K562 (cell line): ENCODE measurements around the gene EFCAB13. TPM values are rescaled to one million over a fixed set of nuclear protein-coding genes. Genes with fewer than 3 reads are reported as not detected.

Source experiments
- EP400 ChIP-seq: fragments of 450-650 bp; IDR thresholded peaks from 2 replicates; pipeline ENCODE4 v1.6.1; 2017; ENCODE audit warnings: antibody characterized with exemption, mild to moderate bottlenecking, moderate library complexity
- ETV5 ChIP-seq: sonication (generic); formaldehyde crosslinking; IDR thresholded peaks from 2 replicates; pipeline ENCODE4 v1.4.0; 2020; ENCODE audit warnings: low read depth, mild to moderate bottlenecking, missing genetic modification reagents
- GABPB1 ChIP-seq: sonication (generic); formaldehyde crosslinking; IDR thresholded peaks from 2 replicates; pipeline ENCODE4 v1.8.0; 2022; ENCODE audit warnings: mild to moderate bottlenecking, missing genetic modification reagents
- GTF3C2 ChIP-seq: IDR thresholded peaks from 3 replicates; pipeline ENCODE4 v1.6.1; 2011; ENCODE audit warnings: borderline replicate concordance, mild to moderate bottlenecking, moderate library complexity; ENCODE audit not compliant: insufficient read length; ENCODE audit errors: extremely low read depth
- MAFG ChIP-seq: fragments of 450-650 bp; conservative IDR thresholded peaks from 2 replicates; pipeline ENCODE4 v1.6.1; 2016; ENCODE audit warnings: missing genetic modification characterization, missing compliant biosample characterization
- PRDM10 ChIP-seq: fragments of 450-650 bp; IDR thresholded peaks from 2 replicates; pipeline ENCODE4 v1.6.1; 2018; ENCODE audit not compliant: partially characterized antibody
- REST ChIP-seq, 2 experiments: fragments of 450-650 bp; formaldehyde crosslinking in 1 of 2; IDR thresholded peaks; 2 replicates each; pipeline versions ENCODE4 v1.4.0 to v1.6.1; 2014 to 2020; ENCODE audit warnings: mild to moderate bottlenecking in 2 of 2, borderline replicate concordance in 1 of 2, low read depth in 1 of 2
- SAFB2 ChIP-seq: fragments of 200-400 bp; formaldehyde crosslinking; IDR thresholded peaks from 2 replicates; pipeline ENCODE4 v1.6.1; 2018; ENCODE audit warnings: borderline replicate concordance, low read length, low read depth, moderate library complexity; ENCODE audit not compliant: severe bottlenecking
- TAF7 ChIP-seq: fragments of 450-650 bp; IDR thresholded peaks from 2 replicates; pipeline ENCODE4 v1.6.1; 2016; ENCODE audit warnings: missing genetic modification characterization, missing compliant biosample characterization
- TGIF2 ChIP-seq: sonication (generic); formaldehyde crosslinking; IDR thresholded peaks from 2 replicates; pipeline ENCODE4 v1.8.1; 2022; ENCODE audit warnings: mild to moderate bottlenecking, missing genetic modification reagents, moderate library complexity
- XRCC4 ChIP-seq: IDR thresholded peaks from one replicate; pipeline ENCODE4 v1.6.1; 2011; ENCODE audit not compliant: insufficient read depth, insufficient read length; ENCODE audit errors: extremely low read depth
- polyA plus RNA-seq, 8 experiments: library from polyadenylated mRNA; depleted of rRNA in 4 of 8; stranded (reverse) in 5 of 8; unstranded in 3 of 8; fragments of >200 nt; fragmentation: Nextera tagmentation in 2 of 8; fragmentation: Illumina TruSeq in 1 of 8; extraction: Ambion mirVana in 2 of 8; extraction: Trizol in 1 of 8; gene quantifications; 2 replicates each; pipeline versions ENCODE4 v1.2.1 to v1.2.3, GENCODE V29; 2011 to 2014; ENCODE audit warnings: inconsistent platforms in 1 of 8, missing spikeins in 1 of 8
- total RNA-seq, 7 experiments: library from RNA; depleted of rRNA in 6 of 7; stranded (reverse); fragments of >200 nt in 6 of 7; fragmentation: Illumina TruSeq in 2 of 7; extraction: Trizol in 2 of 7; gene quantifications; 2 replicates each; pipeline versions ENCODE4 v1.2.1 to v1.2.3, GENCODE V29; 2011 to 2021; ENCODE audit warnings: low replicate concordance in 1 of 7

The EFCAB13 gene
- total and polyA plus RNA-seq, 9 of the 15 experiments (the other 6 are each of a cell fraction or from before 2014, with no cell fraction given), result 0.32 to 1.3 (median 0.95) TPM

GRCh38 chr17:47275245-47275984, 48.3 kb upstream of the EFCAB13 start (continued):
- peak; percentile 35; the same call in 1 of the 2 replicates for TF ChIP-seq EP400
- peak; percentile 11; the same call in 1 of the 2 replicates for TF ChIP-seq REST (IDR thresholded peaks at IDR 0.05; ENCODE audit: borderline replicate concordance)
- no peak for TF ChIP-seq REST (CRISPR knock-in tag; IDR thresholded peaks at IDR 0.05; ENCODE audit: low read depth)
- TF ChIP-seq GABPB1 (CRISPR knock-in tag), result peak; percentile 42; the same call in 1 of the 2 replicates
- peak; percentile 73 for TF ChIP-seq MAFG (tag)
- no peak for TF ChIP-seq GTF3C2
- no peak for TF ChIP-seq TAF7 (tag)
- TF ChIP-seq TGIF2 (CRISPR knock-in tag), result no peak
- TF ChIP-seq XRCC4, result no peak
- peak; percentile 5 for TF ChIP-seq PRDM10
- TF ChIP-seq SAFB2, result no peak
- TF ChIP-seq ETV5 (CRISPR knock-in tag), result no peak
